ENCODE measurements around the gene COPG1. TPM values are rescaled to one million over a fixed set of nuclear protein-coding genes. Genes with fewer than 3 reads are reported as not detected.

COPG1 gene
- total RNA-seq, 1 experiment from 2014 or later: 186 TPM

Small RNAs within 50 kb of the gene (small RNA-seq; reads per million reads assigned to genes)
- not detected for gene MIR6826
- not detected for gene RPS27P12

Other genes with a start within 250 kb of the COPG1 start
- gene EFCC1, start 248.3 kb upstream of the COPG1 start, total RNA-seq (2014; rRNA removed; shearing (Covaris generic)): 0.25 TPM in 1 of 2 replicates, not detected in the other
- not detected in 2 replicates for gene GP9, start 188.8 kb upstream of the COPG1 start, total RNA-seq (2014; rRNA removed; shearing (Covaris generic))
- 36.8 and 37.3 TPM in 2 replicates for gene RAB43, start 127.8 kb upstream of the COPG1 start, total RNA-seq (2014; rRNA removed; shearing (Covaris generic))
- gene ISY1, start 88.5 kb upstream of the COPG1 start, total RNA-seq (2014; rRNA removed; shearing (Covaris generic)): 24.2 and 25.2 TPM in 2 replicates
- 289 and 305 TPM in 2 replicates for gene CNBP, start 65.7 kb upstream of the COPG1 start, total RNA-seq (2014; rRNA removed; shearing (Covaris generic))
- 58.0 and 63.5 TPM in 2 replicates for gene HMCES, start 29.3 kb downstream of the COPG1 start, total RNA-seq (2014; rRNA removed; shearing (Covaris generic))
- gene EFCAB12, start 179.0 kb downstream of the COPG1 start, total RNA-seq (2014; rRNA removed; shearing (Covaris generic)): under 0.01 and 0.08 TPM in 2 replicates
- 19.9 and 21.1 TPM in 2 replicates for gene MBD4, start 190.3 kb downstream of the COPG1 start, total RNA-seq (2014; rRNA removed; shearing (Covaris generic))
- gene IFT122, start 190.6 kb downstream of the COPG1 start, total RNA-seq (2014; rRNA removed; shearing (Covaris generic)): 19.7 and 24.0 TPM in 2 replicates

Data from HT-29 (cell line).